CD14-positive monocyte (primary cell): ENCODE results near the gene ODAD3. TPM values are rescaled to one million over a fixed set of nuclear protein-coding genes. Genes with fewer than 3 reads are reported as not detected.

ENCODE experiments used
- DNase-seq, 3 donors: peaks; one replicate each; pipeline ENCODE4 v3.0.0-alpha.2; 2011 to 2022
- H2AFZ ChIP-seq: 2 replicates; pipeline ENCODE4 v1.6.0; 2012; ENCODE audit warnings: mild to moderate bottlenecking, low read depth, low read length, inconsistent platforms; ENCODE audit not compliant: insufficient read depth, poor library complexity, severe bottlenecking
- H3K27ac ChIP-seq, 2 donors: 1 replicate in 1 of 2; 2 replicates in 1 of 2; pipeline ENCODE4 v1.5.1; 2012 to 2013; ENCODE audit warnings: low read length in 2 of 2, control low read depth in 1 of 2, inconsistent platforms in 1 of 2, low read depth in 1 of 2, mild to moderate bottlenecking in 1 of 2
- H3K27me3 ChIP-seq, 2 donors: one replicate each; pipeline versions ENCODE4 v1.6.0 to v1.6.1; 2011 to 2013; ENCODE audit warnings: low read length in 2 of 2; ENCODE audit not compliant: control insufficient read depth in 2 of 2, insufficient read depth in 2 of 2
- H3K36me3 ChIP-seq, 2 donors: replicated peaks in 1 of 2; 1 replicate in 1 of 2; 2 replicates in 1 of 2; pipeline versions ENCODE4 v1.5.1 to v1.6.1; 2012 to 2013; ENCODE audit warnings: low read length in 2 of 2, control low read depth in 1 of 2, inconsistent platforms in 1 of 2, mild to moderate bottlenecking in 1 of 2; ENCODE audit not compliant: insufficient read depth in 2 of 2, control insufficient read depth in 1 of 2
- H3K4me1 ChIP-seq, 2 donors: 1 replicate in 1 of 2; 2 replicates in 1 of 2; pipeline versions ENCODE4 v1.5.1 to v1.6.1; 2012 to 2013; ENCODE audit warnings: low read length in 2 of 2, control low read depth in 1 of 2, inconsistent platforms in 1 of 2, mild to moderate bottlenecking in 1 of 2, moderate library complexity in 1 of 2; ENCODE audit not compliant: insufficient read depth in 2 of 2, control insufficient read depth in 1 of 2
- H3K4me2 ChIP-seq: replicated peaks from 2 replicates; pipeline ENCODE3; 2012; ENCODE audit warnings: low read length, moderate library complexity, mild to moderate bottlenecking; ENCODE audit not compliant: poor library complexity, severe bottlenecking; ENCODE audit errors: extremely low read depth
- H3K4me3 ChIP-seq, 3 experiments: fragments of 200-600 bp in 1 of 3; sonication (generic) in 1 of 3; replicated peaks in 1 of 3; 1 replicate in 2 of 3; 2 replicates in 1 of 3; pipeline ENCODE4 v1.5.1; 2011 to 2013; ENCODE audit warnings: low read length in 3 of 3, mild to moderate bottlenecking in 3 of 3, control low read depth in 2 of 3, low read depth in 2 of 3, inconsistent platforms in 1 of 3, moderate library complexity in 1 of 3
- H3K79me2 ChIP-seq: 2 replicates; pipeline ENCODE4 v1.6.0; 2012; ENCODE audit warnings: mild to moderate bottlenecking, control low read depth, inconsistent platforms, low read length, moderate library complexity; ENCODE audit not compliant: insufficient read depth
- H3K9ac ChIP-seq: 2 replicates; pipeline ENCODE4 v1.6.0; 2017; ENCODE audit warnings: low read length, mild to moderate bottlenecking; ENCODE audit not compliant: insufficient read depth, poor library complexity, severe bottlenecking
- H3K9me3 ChIP-seq, 2 donors: replicated peaks in 1 of 2; 1 replicate in 1 of 2; 2 replicates in 1 of 2; pipeline versions ENCODE4 v1.5.1 to v1.6.1; 2012 to 2013; ENCODE audit warnings: low read length in 2 of 2, control low read depth in 1 of 2; ENCODE audit not compliant: control insufficient read depth in 1 of 2, insufficient read depth in 1 of 2
- H4K20me1 ChIP-seq: 2 replicates; pipeline ENCODE4 v1.6.0; 2012; ENCODE audit warnings: mild to moderate bottlenecking, low read length, control low read depth, moderate library complexity; ENCODE audit not compliant: insufficient read depth
- H3K27ac Mint-ChIP-seq, 7 donors: one replicate each; pipeline ENCODE4 v1.8.0; 2020; ENCODE audit warnings: mild to moderate bottlenecking in 7 of 7, mixed read lengths in 7 of 7, moderate library complexity in 6 of 7, inconsistent platforms in 2 of 7
- H3K27me3 Mint-ChIP-seq, 3 donors: one replicate each; pipeline ENCODE4 v1.8.0; 2021 to 2022; ENCODE audit warnings: low read depth in 3 of 3, mild to moderate bottlenecking in 3 of 3, mixed read lengths in 3 of 3, moderate library complexity in 3 of 3, inconsistent platforms in 1 of 3
- H3K36me3 Mint-ChIP-seq, 2 donors: one replicate each; pipeline ENCODE4 v1.8.0; 2020; ENCODE audit warnings: mixed read lengths in 2 of 2, inconsistent platforms in 1 of 2, mild to moderate bottlenecking in 1 of 2
- H3K4me1 Mint-ChIP-seq: one replicate; pipeline ENCODE4 v1.8.0; 2020; ENCODE audit warnings: mild to moderate bottlenecking, mixed read lengths
- H3K4me3 Mint-ChIP-seq, 2 donors: one replicate each; pipeline ENCODE4 v1.8.0; 2020; ENCODE audit warnings: mild to moderate bottlenecking in 2 of 2, mixed read lengths in 2 of 2, moderate library complexity in 1 of 2
- H3K9me3 Mint-ChIP-seq, 7 donors: one replicate each; pipeline ENCODE4 v1.8.0; 2020 to 2022; ENCODE audit warnings: mixed read lengths in 7 of 7, mild to moderate bottlenecking in 6 of 7, moderate library complexity in 6 of 7, inconsistent platforms in 2 of 7
- WGBS: methylation state at CpG from one replicate; pipeline ENCODE4 v1.1.5; 2013; ENCODE audit warnings: missing lambda C conversion rate; ENCODE audit not compliant: insufficient coverage; 5-methylcytosine and 5-hydroxymethylcytosine counted together
- intact Hi-C, 2 donors: fragments of 100-400 bp; cut with micrococcal nuclease; formaldehyde crosslinking; loops; one replicate each; pipeline versions ENCODE4 v1.15.0 to v1.15.1; 2023
- polyA plus RNA-seq, 3 donors: library from polyadenylated mRNA; depleted of rRNA in 1 of 3; unstranded in 2 of 3; stranded (reverse) in 1 of 3; fragments of 300-500 nt in 2 of 3; fragments of >200 nt in 1 of 3; fragmentation: Illumina TruSeq in 2 of 3; gene quantifications; 1 replicate in 2 of 3; 2 replicates in 1 of 3; pipeline ENCODE4 v1.2.3, GENCODE V29; 2012 to 2021
- TF ChIP-seq, protein P1 (sequence below): fragments of 200-600 bp; IDR thresholded peaks from one replicate; pipeline ENCODE4 v1.8.0; 2022; ENCODE audit warnings: antibody characterized with exemption, mild to moderate bottlenecking

Gene ODAD3
- polyA plus RNA-seq, 3 donors, result 0.43 to 0.88 (median 0.61) TPM

- 20% methylated on average over 20 of the region's 22 CpGs for WGBS
- no peak overlapping the region for H3K27ac ChIP-seq
- Mint-ChIP-seq H3K4me3 (peak overlapping the region in 1 of 2 donors; percentile 94), H3K27me3 (peaks cover 46 to 64% (median 56%) of the 10 kb centered on the region in 3 donors), H3K4me1 (peaks cover 38% of the 10 kb centered on the region), H3K36me3 (peaks cover 2 to 3% of the 10 kb centered on the region in 2 donors), H3K9me3 (peaks cover 0 to 29% (median 12%) of the 10 kb centered on the region in 7 donors), H3K27ac (no peak overlapping the region)
- H3K9ac ChIP-seq, result no peak overlapping the region
- TF ChIP-seq, protein P1, sequence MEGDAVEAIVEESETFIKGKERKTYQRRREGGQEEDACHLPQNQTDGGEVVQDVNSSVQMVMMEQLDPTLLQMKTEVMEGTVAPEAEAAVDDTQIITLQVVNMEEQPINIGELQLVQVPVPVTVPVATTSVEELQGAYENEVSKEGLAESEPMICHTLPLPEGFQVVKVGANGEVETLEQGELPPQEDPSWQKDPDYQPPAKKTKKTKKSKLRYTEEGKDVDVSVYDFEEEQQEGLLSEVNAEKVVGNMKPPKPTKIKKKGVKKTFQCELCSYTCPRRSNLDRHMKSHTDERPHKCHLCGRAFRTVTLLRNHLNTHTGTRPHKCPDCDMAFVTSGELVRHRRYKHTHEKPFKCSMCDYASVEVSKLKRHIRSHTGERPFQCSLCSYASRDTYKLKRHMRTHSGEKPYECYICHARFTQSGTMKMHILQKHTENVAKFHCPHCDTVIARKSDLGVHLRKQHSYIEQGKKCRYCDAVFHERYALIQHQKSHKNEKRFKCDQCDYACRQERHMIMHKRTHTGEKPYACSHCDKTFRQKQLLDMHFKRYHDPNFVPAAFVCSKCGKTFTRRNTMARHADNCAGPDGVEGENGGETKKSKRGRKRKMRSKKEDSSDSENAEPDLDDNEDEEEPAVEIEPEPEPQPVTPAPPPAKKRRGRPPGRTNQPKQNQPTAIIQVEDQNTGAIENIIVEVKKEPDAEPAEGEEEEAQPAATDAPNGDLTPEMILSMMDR, result no peak
- intact Hi-C loops, result loop anchor here (5.0 kb wide), 1 partner anchor 41 kb away; the partner anchor contains the start of gene EPOR (in 2 of the 2)
- H3K9me3 ChIP-seq, result peaks cover 3 to 14% of the 10 kb centered on the region in 2 donors
- no peaks in the 10 kb centered on the region for H3K79me2 ChIP-seq
- H3K4me3 ChIP-seq, result no peak overlapping the region
- no peak for DNase-seq
- H2AFZ ChIP-seq, result no peak overlapping the region
- H3K36me3 ChIP-seq, result no peaks in the 10 kb centered on the region
- no peaks in the 10 kb centered on the region for H4K20me1 ChIP-seq
- H3K27me3 ChIP-seq, result peaks cover 29 to 53% of the 10 kb centered on the region in 2 donors
- H3K4me1 ChIP-seq, result peaks cover 34 to 42% of the 10 kb centered on the region in 2 donors
- no peak overlapping the region for H3K4me2 ChIP-seq
Observed at GRCh38 chr19:11423791-11424181, 11.1 kb downstream of the ODAD3 start.

- WGBS, result 39% methylated on average over 27 of the region's 27 CpGs
- H3K4me1 ChIP-seq, result peaks cover 37 to 47% of the 10 kb centered on the region in 2 donors
- peaks cover 0 to 31% (median 13%) of the 10 kb centered on the region in 7 donors for H3K9me3 Mint-ChIP-seq
- TF ChIP-seq, protein P1, result no peak
- no peaks in the 10 kb centered on the region for H3K79me2 ChIP-seq
- H3K27me3 ChIP-seq, result peaks cover 34 to 58% of the 10 kb centered on the region in 2 donors
- intact Hi-C loops, result loop anchor here (5.0 kb wide), 1 partner anchor 41 kb away; the partner anchor contains the start of gene EPOR (in 2 of the 2)
- peaks cover 51 to 69% (median 61%) of the 10 kb centered on the region in 3 donors for H3K27me3 Mint-ChIP-seq
- no peaks in the 10 kb centered on the region for H3K36me3 ChIP-seq
- H3K36me3 Mint-ChIP-seq, result peaks cover 2 to 3% of the 10 kb centered on the region in 2 donors
- H3K4me1 Mint-ChIP-seq, result peaks cover 41% of the 10 kb centered on the region
- no peak overlapping the region for H3K4me3 ChIP-seq
- H3K9ac ChIP-seq, result no peak overlapping the region
- no peak overlapping the region for H3K4me2 ChIP-seq
- no peaks in the 10 kb centered on the region for H4K20me1 ChIP-seq
- peak overlapping the region in 1 of 2 donors; percentile 94 for H3K4me3 Mint-ChIP-seq
- H2AFZ ChIP-seq, result no peak overlapping the region
- H3K9me3 ChIP-seq, result peaks cover 3 to 18% of the 10 kb centered on the region in 2 donors
- H3K27ac Mint-ChIP-seq, result no peak overlapping the region
- no peak for DNase-seq
- H3K27ac ChIP-seq, result no peak overlapping the region
Observed at GRCh38 chr19:11423164-11423790, 11.6 kb downstream of the ODAD3 start.
